ENCODE measurements around the gene LBP. TPM values are rescaled to one million over a fixed set of nuclear protein-coding genes. Genes with fewer than 3 reads are reported as not detected.

Gene LBP
- total RNA-seq, 1 experiment from 2014 or later = 0.15 TPM

DNA sequence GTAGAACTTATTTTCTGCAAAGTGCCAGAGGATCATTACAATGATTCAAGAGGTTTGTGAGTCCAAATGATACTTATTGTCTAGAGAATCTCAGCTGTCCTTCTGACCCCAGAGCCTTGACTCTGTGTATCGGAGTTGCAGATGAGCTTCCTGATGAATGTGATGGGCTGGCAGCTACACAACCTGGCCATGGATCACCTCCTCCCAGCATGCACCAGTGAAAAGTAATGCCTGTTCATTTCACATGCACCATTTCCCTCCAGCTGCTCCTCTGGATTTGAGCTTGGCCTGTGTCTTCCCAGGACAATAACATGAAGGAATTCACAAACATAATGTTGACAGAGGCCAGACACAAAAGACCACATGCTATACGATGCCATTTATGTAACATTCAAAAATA, 58.9 kb downstream of the LBP start:
- Histone ChIP-seq H3K27me3 (ENCODE audit: insufficient read depth, low read length) (no peaks in the 10 kb centered on the region), H3K9me2 (ENCODE audit: insufficient read depth) (no peaks in the 10 kb centered on the region), H3K9ac (ENCODE audit: low read length) (no peak overlapping the region), H3K79me2 (ENCODE audit: insufficient read depth, low read length) (no peaks in the 10 kb centered on the region), H3K9me3 (ENCODE audit: control insufficient read depth in 1 of 2, insufficient read depth in 1 of 2, low read depth in 1 of 2, low read length in 2 of 2) (no peaks in the 10 kb centered on the region; a peak in 1 of 4 replicates), H3K4me2 (ENCODE audit: low read length) (no peak overlapping the region), H3K27ac (ENCODE audit: low read depth, low read length) (no peak overlapping the region), H3K4me3 (replicated peaks in 1 of 2; ENCODE audit: low read depth in 1 of 2, low read length in 2 of 2) (no peak overlapping the region), H3K4me1 (ENCODE audit: control insufficient read depth in 1 of 2, insufficient read depth in 2 of 2, low read length in 2 of 2) (no peaks in the 10 kb centered on the region; a peak in 1 of 4 replicates), H4K20me1 (ENCODE audit: insufficient read depth) (no peaks in the 10 kb centered on the region), H2AFZ (ENCODE audit: low read depth, low read length, poor library complexity, severe bottlenecking) (no peak overlapping the region), H3K36me3 (ENCODE audit: control insufficient read depth in 1 of 2, insufficient read depth in 2 of 2, low read length in 2 of 2) (no peaks in the 10 kb centered on the region)
- no peak for ATAC-seq
- ChIA-PET POLR2A (no interaction called here), CTCF (no interaction called here), RAD21 (ENCODE audit: low non-redundant PET in 1 of 2, low total read pairs in 2 of 2, uncharacterized antibody in 2 of 2, unreplicated experiment in 2 of 2) (no interaction called here)
- no TSS peak for BruUV-seq (replicated peaks)
- DNase-seq (ENCODE audit: low read depth, low spot score) = no peak
- intact Hi-C loops (cut with micrococcal nuclease) = loop anchor here (5.0 kb wide), 2 partner anchors 348 to 843 kb away; no protein-coding TSS in a partner anchor
- TF ChIP-seq SP1 (IDR thresholded peaks at IDR 0.05; ENCODE audit: low read depth) (no peak), ELF1 (IDR thresholded peaks at IDR 0.05; ENCODE audit: borderline replicate concordance, low read depth) (no peak), JUND (IDR thresholded peaks at IDR 0.05) (no peak), EZH2 (IDR thresholded peaks at IDR 0.05) (no peak), ZNF274 (IDR thresholded peaks at IDR 0.05; ENCODE audit: low read depth, low read length) (no peak), POLR2A (IDR thresholded peaks at IDR 0.05; ENCODE audit: borderline replicate concordance, extremely low read depth, insufficient read depth, insufficient read length) (no peak), SIN3A (IDR thresholded peaks at IDR 0.05; ENCODE audit: low read depth) (no peak), CEBPB (IDR thresholded peaks at IDR 0.05; ENCODE audit: low read depth) (no peak), CBX3 (IDR thresholded peaks at IDR 0.05; ENCODE audit: low read depth) (no peak), EZH2phosphoT487 (IDR thresholded peaks at IDR 0.05; ENCODE audit: borderline replicate concordance) (no peak), FOSL1 (IDR thresholded peaks at IDR 0.05; ENCODE audit: low read depth) (no peak), EGR1 (IDR thresholded peaks at IDR 0.05; ENCODE audit: low read depth) (no peak)
- TF ChIP-seq, protein P1, sequence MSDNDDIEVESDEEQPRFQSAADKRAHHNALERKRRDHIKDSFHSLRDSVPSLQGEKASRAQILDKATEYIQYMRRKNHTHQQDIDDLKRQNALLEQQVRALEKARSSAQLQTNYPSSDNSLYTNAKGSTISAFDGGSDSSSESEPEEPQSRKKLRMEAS (IDR thresholded peaks at IDR 0.05) = no peak
- TF ChIP-seq, protein P2, sequence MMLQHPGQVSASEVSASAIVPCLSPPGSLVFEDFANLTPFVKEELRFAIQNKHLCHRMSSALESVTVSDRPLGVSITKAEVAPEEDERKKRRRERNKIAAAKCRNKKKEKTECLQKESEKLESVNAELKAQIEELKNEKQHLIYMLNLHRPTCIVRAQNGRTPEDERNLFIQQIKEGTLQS (IDR thresholded peaks at IDR 0.05) = no peak

DNA sequence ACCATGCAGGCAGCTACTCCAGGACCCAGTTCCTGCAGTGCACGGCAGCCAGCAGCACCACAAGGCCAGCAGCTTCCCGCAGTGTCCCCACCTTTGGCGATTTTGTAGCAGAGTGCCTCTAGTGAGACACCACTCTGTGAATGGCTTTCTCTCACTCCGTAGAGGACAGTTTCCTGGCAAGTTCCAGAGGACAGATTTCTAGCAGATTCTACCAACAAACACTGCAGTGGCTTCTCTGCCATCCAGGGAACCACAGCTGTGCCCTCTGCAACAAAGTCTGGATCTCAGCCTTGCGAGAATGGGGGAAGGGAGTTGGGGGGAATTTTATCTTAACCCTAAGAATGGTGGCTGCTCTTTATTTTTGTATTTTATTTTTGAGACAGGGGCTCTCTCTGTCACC, 60.2 kb downstream of the LBP start:
- Histone ChIP-seq H3K4me3 (replicated peaks in 1 of 2; ENCODE audit: low read depth in 1 of 2, low read length in 2 of 2) (no peak overlapping the region), H3K4me1 (ENCODE audit: control insufficient read depth in 1 of 2, insufficient read depth in 2 of 2, low read length in 2 of 2) (no peaks in the 10 kb centered on the region; a peak in 1 of 4 replicates), H3K9me3 (ENCODE audit: control insufficient read depth in 1 of 2, insufficient read depth in 1 of 2, low read depth in 1 of 2, low read length in 2 of 2) (no peaks in the 10 kb centered on the region; a peak in 1 of 4 replicates), H3K9me2 (ENCODE audit: insufficient read depth) (no peaks in the 10 kb centered on the region), H3K9ac (ENCODE audit: low read length) (no peak overlapping the region), H2AFZ (ENCODE audit: low read depth, low read length, poor library complexity, severe bottlenecking) (no peak overlapping the region), H4K20me1 (ENCODE audit: insufficient read depth) (no peaks in the 10 kb centered on the region), H3K4me2 (ENCODE audit: low read length) (no peak overlapping the region), H3K27ac (ENCODE audit: low read depth, low read length) (no peak overlapping the region), H3K27me3 (ENCODE audit: insufficient read depth, low read length) (no peaks in the 10 kb centered on the region), H3K36me3 (ENCODE audit: control insufficient read depth in 1 of 2, insufficient read depth in 2 of 2, low read length in 2 of 2) (no peaks in the 10 kb centered on the region), H3K79me2 (ENCODE audit: insufficient read depth, low read length) (no peaks in the 10 kb centered on the region)
- TF ChIP-seq EZH2 (IDR thresholded peaks at IDR 0.05) (no peak), TCF7L2 (IDR thresholded peaks at IDR 0.05; ENCODE audit: borderline replicate concordance, extremely low read depth, insufficient read depth, insufficient read length) (no peak), ELF1 (IDR thresholded peaks at IDR 0.05; ENCODE audit: borderline replicate concordance, low read depth) (no peak), ZFX (IDR thresholded peaks at IDR 0.05) (no peak), SRF (IDR thresholded peaks at IDR 0.05; ENCODE audit: low read depth) (no peak), FOSL1 (IDR thresholded peaks at IDR 0.05; ENCODE audit: low read depth) (no peak), POLR2A (IDR thresholded peaks at IDR 0.05; ENCODE audit: borderline replicate concordance, extremely low read depth, insufficient read depth, insufficient read length) (no peak)
- TF ChIP-seq, protein P2 (IDR thresholded peaks at IDR 0.05) = no peak
- no TSS peak for BruUV-seq (replicated peaks)
- ChIA-PET POLR2A (no interaction called here), RAD21 (ENCODE audit: low non-redundant PET in 1 of 2, low total read pairs in 2 of 2, uncharacterized antibody in 2 of 2, unreplicated experiment in 2 of 2) (no interaction called here), CTCF (no interaction called here)
- DNase-seq (ENCODE audit: low read depth, low spot score) (no peak), ATAC-seq (no peak)
- intact Hi-C loops (cut with micrococcal nuclease) = loop anchor here (5.0 kb wide), 2 partner anchors 349 to 844 kb away; no protein-coding TSS in a partner anchor

Measured in HCT116 (cell line).